Anterior cingulate cortex (tissue), 58 donors: ENCODE measurements around the gene SLC23A3.

Experiments
- DNase-seq, 58 donors: peaks; one replicate each; lab custom pipeline; 2025; lab: John Stamatoyannopoulos, UW

SLC23A3 gene

GRCh38 chr2:219157396-219157795 lies 12.4 kb downstream of the SLC23A3 start:
- no peak for DNase-seq

- DNase-seq, result peak in 7 of 58 donors; percentile 3 to 58 (median 25)
Observed at GRCh38 chr2:219155054-219155644, 14.7 kb downstream of the SLC23A3 start.

GRCh38 chr2:219149667-219150066 lies 20.2 kb downstream of the SLC23A3 start:
- no peak for DNase-seq

DNA sequence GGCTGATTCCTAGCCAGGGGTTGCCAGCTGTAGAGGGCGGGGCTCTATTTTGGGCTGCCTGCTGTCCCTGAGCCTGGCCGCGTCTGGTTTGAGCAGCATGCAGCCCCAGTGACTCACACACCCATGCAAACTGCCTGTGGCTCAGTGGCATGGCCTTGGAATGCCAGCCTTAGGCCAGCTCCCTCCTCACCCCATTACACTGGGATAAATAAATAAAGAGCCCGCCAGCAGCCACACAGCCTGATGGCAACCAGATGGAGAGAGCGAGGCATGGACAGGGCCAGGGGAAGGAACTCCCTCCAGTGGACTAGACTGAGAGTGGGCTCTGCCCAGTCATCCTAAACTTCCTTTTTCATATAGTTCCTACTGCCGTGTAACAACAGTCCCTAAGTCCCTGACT lies 27.5 kb downstream of the SLC23A3 start:
- no peak for DNase-seq

DNA sequence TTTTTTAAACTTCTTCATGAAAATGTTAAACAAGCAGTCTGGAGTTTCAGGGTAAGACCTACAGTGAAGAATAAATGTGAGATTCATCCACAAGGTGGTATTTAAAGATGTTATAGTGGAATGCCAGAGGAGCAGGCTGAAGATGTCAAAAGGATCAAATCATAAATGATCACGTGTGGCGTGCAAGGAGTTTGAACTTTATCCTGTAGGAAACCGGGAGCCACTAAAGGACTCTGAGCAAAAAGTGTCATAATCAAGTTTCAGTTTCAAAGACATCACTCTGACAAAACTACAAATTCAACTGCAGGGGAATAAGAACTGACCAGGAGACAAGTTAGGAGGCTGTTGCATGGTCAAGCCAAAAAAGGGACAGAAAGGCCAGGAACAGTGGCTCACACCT lies 29.1 kb downstream of the SLC23A3 start:
- DNase-seq, result no peak

DNA sequence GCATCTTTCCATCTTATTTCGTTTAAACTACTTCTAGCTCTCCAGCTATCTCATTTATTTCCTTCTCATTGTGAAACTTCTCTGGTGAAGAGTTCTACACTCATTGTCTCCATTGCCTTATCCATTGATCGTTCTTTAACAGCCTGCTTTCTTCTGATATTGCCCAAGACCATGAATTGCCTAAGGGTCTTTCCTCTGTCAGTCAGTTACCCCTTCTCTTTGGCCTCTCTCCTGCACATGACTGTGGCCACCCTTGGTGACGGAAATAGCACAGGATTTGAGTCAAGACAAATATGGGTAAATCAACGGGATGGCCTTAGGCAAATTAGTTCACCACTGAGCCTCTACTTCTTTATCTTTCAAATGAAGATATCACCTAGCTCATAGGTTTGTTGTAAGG lies 35.9 kb downstream of the SLC23A3 start:
- DNase-seq, result no peak

GRCh38 chr2:219131744-219132143 lies 38.1 kb downstream of the SLC23A3 start:
- no peak for DNase-seq

DNA sequence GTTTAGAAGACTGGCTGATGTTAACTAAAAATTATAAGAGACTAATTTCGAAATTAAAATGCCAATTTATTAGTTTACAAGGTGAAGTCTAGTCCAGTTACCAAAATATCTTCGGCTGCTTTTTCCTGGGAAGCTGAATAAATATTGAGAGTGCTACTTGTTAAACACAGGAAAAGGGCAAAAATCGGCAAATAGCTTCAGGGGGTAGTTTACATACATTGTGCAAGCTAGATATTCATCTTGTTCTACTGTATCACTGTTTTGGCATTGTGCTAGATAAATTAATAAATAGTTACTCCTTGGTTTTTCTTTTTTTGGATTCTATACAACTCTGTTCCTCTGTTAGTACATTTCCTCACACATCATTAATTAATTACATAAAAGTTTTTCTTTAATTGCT lies 38.5 kb downstream of the SLC23A3 start:
- no peak for DNase-seq

GRCh38 chr2:219129589-219129988 lies 40.2 kb downstream of the SLC23A3 start:
- DNase-seq, result no peak

GRCh38 chr2:219128396-219128795 lies 41.4 kb downstream of the SLC23A3 start:
- DNase-seq, result no peak

GRCh38 chr2:219127037-219127635 lies 42.7 kb downstream of the SLC23A3 start:
- DNase-seq, result no peak

DNA sequence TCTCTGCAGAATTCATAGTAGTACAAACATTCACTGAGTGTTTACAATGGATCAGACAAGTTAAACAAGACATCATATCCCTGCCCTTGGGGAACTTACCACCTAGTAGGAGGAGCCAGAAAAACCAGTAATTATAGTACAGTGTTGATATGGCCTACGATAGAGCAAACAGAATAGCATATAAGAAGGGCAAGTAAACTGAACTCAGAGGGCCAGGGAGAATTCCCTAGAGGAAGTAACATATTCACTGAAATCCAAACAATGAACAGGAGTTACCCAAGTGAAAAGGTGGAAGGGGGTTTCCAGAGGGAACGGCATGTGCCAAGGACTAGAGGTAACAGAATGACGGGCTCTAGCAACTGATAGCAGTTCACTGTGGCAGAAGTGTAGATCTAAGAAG lies 43.3 kb downstream of the SLC23A3 start:
- DNase-seq, result no peak

DNA sequence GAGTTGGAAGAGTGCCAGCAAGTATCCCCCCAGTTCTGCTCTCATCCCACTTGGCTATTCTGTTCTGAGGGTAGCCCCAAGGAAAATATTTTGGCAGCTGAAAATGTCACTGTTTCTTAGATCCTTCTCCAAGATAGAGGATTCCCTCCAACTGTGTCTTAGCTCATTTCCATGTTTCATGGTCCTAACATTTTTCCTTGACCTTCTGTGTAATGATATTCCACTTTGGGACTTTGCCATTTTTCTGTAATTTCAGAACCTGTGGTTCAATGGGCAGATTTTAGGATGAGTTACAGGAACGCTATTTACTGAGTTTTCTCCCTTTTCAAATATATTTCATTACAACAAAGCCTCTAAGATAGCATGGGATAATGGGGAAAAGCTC lies 44.0 kb downstream of the SLC23A3 start:
- no peak for DNase-seq

GRCh38 chr2:219125225-219125885 lies 44.5 kb downstream of the SLC23A3 start:
- DNase-seq, result no peak

DNA sequence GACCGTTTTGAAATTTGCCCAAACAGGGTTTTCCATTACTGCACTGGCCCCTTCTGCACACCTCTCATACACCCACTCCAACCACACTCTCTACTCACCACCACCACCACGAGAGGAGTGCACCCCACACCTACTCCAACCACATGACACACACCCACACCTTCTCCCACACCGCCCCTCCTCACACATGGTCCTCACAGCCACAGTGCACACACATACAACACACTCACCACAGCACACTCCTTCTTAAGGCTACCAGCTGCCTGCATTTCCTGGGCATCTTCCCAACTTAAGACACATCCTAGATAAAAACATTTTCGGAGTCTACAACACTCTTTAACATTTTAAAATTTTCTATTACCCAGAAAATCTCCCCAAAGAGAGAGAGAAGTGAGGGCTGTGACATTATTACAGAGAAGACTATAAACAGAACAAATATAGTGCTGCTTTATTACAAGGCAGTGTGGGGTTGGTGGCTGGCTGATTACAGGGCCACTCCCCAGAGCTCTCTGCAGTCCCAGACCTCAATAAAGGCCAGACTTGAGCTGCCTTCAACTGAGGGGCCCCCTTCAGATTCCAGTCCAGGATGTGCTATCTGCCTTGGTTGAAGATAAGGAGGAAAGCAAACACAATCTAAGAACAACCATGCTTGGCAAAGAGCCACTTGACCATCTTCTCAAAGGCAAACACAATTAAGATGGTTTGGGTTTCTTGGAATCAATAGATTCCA lies 45.3 kb downstream of the SLC23A3 start:
- DNase-seq, result peak in 14 of 58 donors; percentile 4 to 39 (median 10)

- DNase-seq, result no peak
Observed at GRCh38 chr2:219123356-219124135, 46.3 kb downstream of the SLC23A3 start.

DNA sequence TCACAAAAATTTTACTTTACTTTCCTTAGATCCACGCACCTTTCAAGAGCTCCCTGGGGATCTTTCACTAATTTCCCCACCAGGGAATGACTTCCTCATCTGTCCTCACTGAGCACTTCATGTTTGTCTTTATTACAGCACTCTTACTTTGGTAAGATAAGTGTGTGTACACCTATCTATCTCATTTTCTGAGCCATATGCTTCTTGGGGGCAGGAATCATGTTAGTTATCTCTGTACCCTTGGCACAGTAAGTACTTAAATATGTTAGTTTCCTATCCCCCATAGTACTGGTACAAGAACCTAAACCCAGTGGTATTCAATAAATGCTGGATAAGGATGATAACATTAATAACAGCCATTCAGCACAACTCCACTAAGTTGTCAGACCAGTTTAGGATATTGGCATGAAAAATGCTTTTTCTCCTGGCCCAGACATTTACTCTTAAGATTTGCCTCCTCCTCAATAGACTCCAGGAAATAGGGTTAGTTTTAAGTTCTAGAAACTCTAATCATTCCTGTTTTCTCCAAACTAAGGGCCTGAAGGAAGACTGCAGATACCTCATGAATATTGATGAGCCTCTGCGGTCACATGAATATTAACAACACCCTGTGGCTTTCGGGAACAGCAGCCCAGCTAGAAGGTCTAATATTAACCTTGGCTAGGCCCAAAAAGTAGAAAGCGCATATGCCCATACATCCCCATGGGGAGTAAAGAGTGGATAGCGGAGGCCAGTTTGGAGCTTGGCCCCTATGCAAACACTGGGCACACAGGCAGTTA lies 47.4 kb downstream of the SLC23A3 start:
- DNase-seq, result peak in 2 of 58 donors; percentile 9 to 22

- no peak for DNase-seq
Observed at GRCh38 chr2:219120082-219120481, 49.7 kb downstream of the SLC23A3 start.

DNA sequence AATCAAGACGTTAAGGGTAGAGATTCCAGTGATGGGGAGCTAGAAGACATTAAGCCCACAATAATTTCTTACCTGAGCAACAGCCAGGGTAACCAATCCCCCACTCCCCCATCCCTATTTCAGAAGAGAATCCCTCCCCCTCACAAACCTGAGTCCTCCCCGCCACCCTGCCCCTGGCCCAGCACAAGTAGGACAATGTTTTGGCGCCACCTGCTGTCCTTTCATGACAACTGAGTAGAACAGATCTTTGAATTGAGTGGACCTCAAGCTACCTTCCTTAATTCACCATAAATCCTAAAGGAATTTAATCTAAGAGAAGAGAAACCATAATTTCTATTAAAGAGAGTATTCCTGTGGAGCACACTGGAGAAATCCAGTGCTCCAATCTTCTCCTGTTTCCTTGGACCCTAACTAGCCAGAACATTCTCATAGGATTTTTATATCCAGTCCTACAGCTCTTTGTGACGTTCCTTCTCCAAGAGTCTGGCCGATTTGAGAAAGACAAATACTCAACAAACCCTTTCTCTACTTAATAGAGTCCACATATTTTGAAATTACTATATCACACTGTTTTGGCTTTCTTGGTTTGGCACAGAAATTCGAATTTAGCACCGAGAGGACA lies 50.3 kb downstream of the SLC23A3 start:
- DNase-seq, result peak in 42 of 58 donors; percentile 1 to 81 (median 25)
